HCT116 (cell line): Measurements from ENCODE around the gene CDC42EP3.

Experiments
- CBX3 ChIP-seq: IDR thresholded peaks from 2 replicates; pipeline ENCODE4 v1.6.1; 2012; ENCODE audit warnings: low read depth
- POLR2A ChIP-seq: IDR thresholded peaks from 2 replicates; pipeline ENCODE4 v1.7.0; 2011; ENCODE audit warnings: borderline replicate concordance; ENCODE audit not compliant: insufficient read depth, insufficient read length; ENCODE audit errors: extremely low read depth
- POLR2AphosphoS5 ChIP-seq: IDR thresholded peaks from 2 replicates; pipeline ENCODE4 v1.6.1; 2011; ENCODE audit warnings: mild to moderate bottlenecking, low read depth, low read length, moderate library complexity
- REST ChIP-seq: IDR thresholded peaks from 2 replicates; pipeline ENCODE4 v1.6.1; 2012; ENCODE audit warnings: low read depth
- SP1 ChIP-seq: IDR thresholded peaks from 2 replicates; pipeline ENCODE4 v1.6.1; 2012; ENCODE audit warnings: low read depth

GRCh38 chr2:37672870-37673184 is 1.4 kb upstream of the CDC42EP3 start:
- TF ChIP-seq CBX3, result 0 out of 2 replicates have a peak, but pooled peaks have one; percentile 31
- no peak for TF ChIP-seq REST
- TF ChIP-seq POLR2A, result no peak
- TF ChIP-seq POLR2AphosphoS5, result no peak
- no peak for TF ChIP-seq SP1
